Jurkat, Clone E6-1 (cell line): ENCODE measurements around the gene DGKB.
"Not testable (repeated sequence)": the region's sequence is repeated elsewhere in the genome, so short reads cannot be mapped to it uniquely, and the experiment has no call there.

ENCODE experiments used
- DNase-seq: peaks from one replicate; pipeline ENCODE4 v3.0.0-alpha.2; 2011; ENCODE audit warnings: low read depth, low spot score
- H3K4me3 ChIP-seq: 2 replicates; pipeline ENCODE4 v1.5.1; 2011; ENCODE audit warnings: mild to moderate bottlenecking, low read length, control low read depth, moderate library complexity

DGKB gene

DNA sequence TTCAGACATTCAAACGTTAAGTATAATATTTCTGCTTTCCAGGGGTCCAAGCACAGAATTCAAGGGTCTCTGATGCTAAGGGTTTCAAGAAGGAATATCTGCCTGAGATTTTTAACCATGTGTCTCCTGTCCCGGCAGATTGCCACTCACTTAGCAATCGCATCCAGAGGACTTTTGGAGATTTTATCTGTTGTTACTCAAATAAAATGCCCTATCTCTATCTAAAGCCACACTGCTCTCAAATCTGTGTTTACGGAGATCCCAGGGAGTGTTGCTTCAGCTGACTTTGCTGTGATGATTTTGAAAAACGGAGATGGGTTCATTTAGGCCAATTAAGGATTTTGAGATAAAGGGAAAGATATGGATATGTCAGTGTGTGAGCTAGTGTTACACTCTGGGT, 359.9 kb downstream of the DGKB start:
- DNase-seq: no peak
- no peak overlapping the region for H3K4me3 ChIP-seq

DNA sequence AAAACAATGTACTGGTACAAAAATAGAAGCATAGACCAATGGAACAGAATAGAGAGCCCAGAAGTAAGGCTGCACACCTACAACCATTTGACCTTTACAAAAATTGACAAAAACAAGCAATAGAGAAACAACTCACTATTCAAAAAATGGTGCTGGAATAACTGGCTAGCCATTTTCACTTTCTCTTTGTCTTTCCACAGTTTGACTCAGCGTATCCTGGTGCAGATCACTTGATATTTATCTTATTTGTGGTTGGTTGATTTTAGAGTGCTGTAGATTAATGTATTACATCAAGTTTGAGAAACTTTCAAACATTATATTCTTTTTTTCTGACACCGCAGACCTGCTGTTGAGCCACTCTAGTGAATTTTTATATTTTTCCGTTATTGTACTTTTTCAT, 381.4 kb downstream of the DGKB start:
- DNase-seq: no peak
- H3K4me3 ChIP-seq: no peak overlapping the region

GRCh38 chr7:14510268-14510667, 392.3 kb downstream of the DGKB start:
- no peak overlapping the region for H3K4me3 ChIP-seq
- DNase-seq: no peak

DNA sequence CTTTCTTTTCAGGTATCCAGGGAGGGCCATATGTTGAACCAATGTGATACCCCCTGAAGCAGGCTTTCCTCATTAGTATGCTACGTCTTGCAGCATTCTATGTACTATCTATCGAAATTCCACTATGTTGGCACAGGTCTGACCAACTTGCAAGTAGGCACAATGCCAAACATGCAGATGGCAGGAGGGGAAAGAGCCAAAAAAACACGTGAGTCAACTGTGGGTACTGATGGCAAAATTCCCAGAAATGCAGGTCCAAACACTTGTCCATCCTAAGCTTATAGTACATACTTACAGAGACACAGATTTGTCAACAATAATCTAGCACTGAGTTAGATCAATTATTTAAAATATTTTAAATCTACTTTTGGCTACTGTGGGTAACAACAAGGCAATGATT, 394.9 kb downstream of the DGKB start:
- no peak for DNase-seq
- no peak overlapping the region for H3K4me3 ChIP-seq

DNA sequence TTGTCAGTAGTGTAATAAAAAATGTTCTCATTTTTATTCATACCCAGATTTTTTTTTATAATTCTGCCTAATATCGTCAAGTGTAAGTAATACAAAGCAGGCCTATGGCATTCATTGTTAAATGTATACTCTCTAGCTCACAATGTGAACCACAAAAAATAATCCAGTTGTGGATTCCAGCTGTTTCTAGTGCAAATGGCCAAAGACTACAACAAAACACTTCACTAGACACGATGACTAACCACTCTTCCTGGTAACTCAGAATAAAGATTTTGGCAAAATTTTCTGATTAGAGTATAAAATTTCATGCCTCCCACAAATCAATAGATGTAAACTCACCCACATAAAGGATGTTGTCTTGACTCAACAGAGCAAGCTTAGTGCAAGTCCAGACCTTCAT, 396.6 kb downstream of the DGKB start:
- H3K4me3 ChIP-seq: no peak overlapping the region
- DNase-seq: no peak

DNA sequence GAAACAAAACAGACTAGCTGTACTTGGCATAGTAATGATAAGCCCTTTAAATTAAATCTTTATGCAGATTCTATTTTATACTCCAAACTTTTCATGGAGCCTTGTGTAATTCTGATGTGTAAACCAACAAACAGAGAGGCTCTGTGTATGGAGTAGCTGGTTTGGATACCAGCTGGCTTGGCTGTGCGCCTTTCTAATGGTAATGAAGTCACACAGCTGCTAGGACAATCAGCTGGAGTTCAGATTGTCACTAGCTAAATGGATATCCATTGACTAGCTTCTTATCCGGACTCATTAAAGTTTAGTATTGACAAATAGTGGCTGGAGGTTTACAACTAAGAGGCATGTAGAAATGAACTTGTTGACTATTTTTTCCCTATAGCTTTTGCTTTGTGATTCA, 398.4 kb downstream of the DGKB start:
- no peak for DNase-seq
- no peak overlapping the region for H3K4me3 ChIP-seq

DNA sequence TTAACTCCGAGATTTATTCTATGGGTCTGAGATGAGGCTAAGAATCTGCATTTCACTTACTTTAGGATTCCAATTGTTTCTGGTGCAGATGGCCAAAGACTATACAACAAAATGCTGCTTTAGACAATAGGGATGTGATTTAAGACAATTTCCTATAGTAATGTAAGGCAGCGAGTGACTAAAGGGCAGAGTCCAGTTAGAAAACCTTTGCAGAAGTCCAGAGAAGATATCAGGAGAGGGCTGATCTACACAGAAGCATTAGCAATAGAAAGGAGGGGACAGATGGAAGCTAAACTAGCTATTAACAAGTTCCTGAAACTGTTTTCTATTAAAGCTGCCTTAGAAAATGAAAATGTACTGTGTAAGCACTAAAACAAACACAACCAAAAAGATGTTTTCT, 398.9 kb downstream of the DGKB start:
- H3K4me3 ChIP-seq: no peak overlapping the region
- no peak for DNase-seq

DNA sequence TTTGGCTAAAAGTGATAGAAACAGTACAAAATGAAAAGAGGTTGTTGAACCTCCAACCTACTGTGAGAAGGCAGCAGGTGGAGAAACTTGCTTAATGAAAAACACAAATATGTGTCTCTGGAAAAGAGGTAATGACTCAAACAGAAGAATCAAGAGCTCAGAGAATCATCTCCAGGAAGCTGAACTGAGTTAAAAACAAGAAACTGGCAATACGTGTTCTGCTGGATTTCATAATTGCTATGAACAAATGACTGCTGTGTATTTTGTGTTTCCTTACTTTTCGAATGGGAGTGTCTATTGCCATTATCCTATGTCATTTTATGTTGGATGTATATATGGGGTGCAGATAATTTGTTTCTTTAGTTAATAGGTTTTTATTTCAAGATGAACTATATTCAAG, 401.1 kb downstream of the DGKB start:
- no peak for DNase-seq
- no peak overlapping the region for H3K4me3 ChIP-seq

- DNase-seq: no peak
- no peak overlapping the region for H3K4me3 ChIP-seq
Measured at GRCh38 chr7:14497390-14497789, 405.2 kb downstream of the DGKB start.

GRCh38 chr7:14495633-14496032, 406.9 kb downstream of the DGKB start:
- H3K4me3 ChIP-seq: no peak overlapping the region
- no peak for DNase-seq

DNA sequence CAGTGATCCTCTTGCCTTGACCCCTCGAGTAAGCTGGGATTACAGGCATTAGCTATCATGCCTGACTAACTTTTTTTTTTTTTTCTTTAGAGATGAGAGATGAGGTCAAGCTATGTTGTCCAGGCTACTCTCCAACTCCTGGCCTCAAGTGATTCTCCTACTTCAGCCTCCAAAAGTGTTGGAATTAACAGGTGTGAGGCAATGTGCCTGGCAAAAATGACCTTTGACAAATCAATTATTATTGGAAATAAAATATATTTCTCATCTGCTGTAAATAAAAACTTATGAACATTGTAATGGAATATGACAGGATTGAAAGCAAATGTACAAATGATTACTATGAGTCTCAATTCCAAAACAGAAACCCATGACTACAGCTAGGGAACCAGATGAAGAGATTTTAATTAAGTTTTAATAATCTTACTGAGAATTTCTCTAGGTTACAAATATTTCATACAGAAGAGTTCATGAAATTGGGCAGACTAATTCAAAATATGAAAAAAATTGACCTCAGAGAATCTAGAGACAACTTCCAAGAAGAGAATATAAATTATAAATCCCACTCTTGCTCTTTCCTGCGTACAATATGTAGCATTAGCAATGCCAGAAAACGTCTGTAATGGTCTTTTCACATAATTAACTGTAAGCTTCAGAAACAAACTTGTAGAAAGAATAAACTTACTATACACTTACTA, 414.7 kb downstream of the DGKB start:
- no peak overlapping the region for H3K4me3 ChIP-seq
- no peak for DNase-seq

- no peak overlapping the region for H3K4me3 ChIP-seq
- DNase-seq: no peak
Measured at GRCh38 chr7:14483663-14484062, 418.9 kb downstream of the DGKB start.

DNA sequence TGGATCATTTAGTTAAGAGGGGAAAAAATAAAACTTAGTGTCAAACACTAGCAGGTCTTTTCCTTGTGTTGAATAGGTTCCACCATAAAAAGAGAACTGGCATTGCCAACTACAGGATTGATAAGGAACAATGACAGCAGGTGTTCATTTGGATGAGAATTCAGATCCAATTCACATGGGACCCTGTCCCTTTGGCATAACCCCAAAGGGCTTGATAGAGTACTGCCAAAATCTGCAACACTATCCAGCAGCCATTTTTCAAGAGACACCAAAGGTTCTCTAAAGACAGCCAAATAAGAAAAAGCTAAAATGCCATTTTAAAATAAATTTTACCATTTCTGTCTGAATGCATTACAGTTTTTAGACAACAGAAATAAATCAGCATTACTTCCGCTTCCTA, 422.3 kb downstream of the DGKB start:
- no peak for DNase-seq

GRCh38 chr7:14478834-14479510, 423.6 kb downstream of the DGKB start:
- no peak overlapping the region for H3K4me3 ChIP-seq
- DNase-seq: no peak

More for the DNA sequence above, 422.3 kb downstream of the DGKB start:
- H3K4me3 ChIP-seq: no peak overlapping the region

DNA sequence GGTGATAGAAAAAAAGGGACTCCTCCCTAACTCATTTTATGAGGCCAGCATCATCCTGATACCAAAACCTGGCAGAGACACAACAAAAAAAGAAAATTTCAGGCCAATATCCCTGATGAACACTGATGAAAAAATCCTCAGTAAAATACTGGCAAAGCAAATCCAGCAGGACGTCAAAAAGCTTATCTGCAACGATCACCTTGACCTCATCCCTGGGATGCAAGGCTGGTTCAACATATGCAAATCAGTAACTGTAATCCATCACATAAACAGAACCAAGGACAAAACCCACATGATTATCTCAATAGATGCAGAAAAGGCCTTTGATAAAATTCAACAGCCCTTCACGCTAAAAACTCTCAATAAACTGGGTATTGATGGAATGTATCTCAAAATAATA, 440.8 kb downstream of the DGKB start:
- DNase-seq, H3K4me3 ChIP-seq: not testable (repeated sequence)

DNA sequence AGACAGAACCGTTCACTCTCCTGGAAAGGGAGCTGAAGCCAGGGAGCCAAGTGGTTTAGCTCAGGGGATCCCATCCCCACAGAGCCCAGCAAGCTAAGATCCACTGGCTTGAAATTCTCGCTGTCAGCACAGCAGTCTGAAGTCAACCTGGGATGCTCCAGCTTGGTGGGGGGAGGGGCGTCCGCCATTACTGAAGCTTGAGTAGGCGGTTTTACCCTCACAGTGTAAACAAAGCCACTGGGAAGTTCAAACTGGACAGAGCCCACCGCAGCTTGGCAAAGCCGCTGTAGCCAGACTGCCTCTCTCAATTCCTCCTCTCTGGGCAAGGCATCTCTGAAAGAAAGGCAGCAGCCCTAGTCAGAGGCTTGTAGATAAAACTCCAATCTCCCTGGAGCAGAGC, 443.7 kb downstream of the DGKB start:
- H3K4me3 ChIP-seq, DNase-seq: not testable (repeated sequence)

DNA sequence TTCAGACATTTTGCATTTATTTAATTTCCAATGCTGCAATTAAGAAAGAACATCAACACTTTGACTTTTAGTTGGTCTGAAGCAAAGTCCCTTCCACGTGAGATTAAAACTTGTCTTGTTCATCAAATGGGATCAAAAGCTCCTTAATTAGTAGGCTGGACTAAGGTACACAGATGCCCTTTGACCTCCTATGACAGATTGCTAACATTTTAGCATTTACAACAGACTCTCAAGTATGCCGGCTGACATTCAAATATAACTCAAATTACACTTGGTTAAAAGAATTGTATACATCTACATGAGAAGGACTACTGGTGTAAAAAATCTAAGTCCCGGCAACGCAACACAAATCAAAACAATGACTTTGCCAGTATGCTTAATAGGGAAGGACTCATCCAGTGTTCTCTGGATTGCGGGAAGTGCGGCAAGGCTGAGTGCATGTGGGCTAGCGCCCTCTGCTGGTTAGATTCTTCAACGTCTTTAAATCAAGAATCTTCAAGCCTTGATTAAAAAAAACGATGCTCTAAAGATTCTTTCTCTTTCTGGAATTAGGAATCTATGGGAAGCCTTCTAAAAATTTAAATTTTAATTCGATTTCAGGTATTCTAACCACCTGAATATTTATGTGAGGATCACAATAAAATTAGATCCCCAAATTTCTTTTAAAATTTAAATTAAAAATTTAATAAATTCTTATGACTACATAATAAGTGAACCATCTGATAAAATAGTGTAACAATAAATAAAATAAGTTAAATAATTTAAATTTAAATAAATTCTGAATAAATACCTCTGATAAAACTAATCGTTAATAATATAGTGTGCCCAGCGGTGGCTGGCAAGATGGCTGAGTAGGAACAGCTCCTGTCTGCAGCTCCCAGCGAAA, 444.7 kb downstream of the DGKB start:
- DNase-seq: peak; percentile 57
- no peak overlapping the region for H3K4me3 ChIP-seq

- no peak overlapping the region for H3K4me3 ChIP-seq
- DNase-seq: no peak
Measured at GRCh38 chr7:14449291-14449690, 453.3 kb downstream of the DGKB start.

- H3K4me3 ChIP-seq: no peak overlapping the region
- peak; percentile 57 for DNase-seq
Measured at GRCh38 chr7:14446829-14447228, 455.7 kb downstream of the DGKB start.

DNA sequence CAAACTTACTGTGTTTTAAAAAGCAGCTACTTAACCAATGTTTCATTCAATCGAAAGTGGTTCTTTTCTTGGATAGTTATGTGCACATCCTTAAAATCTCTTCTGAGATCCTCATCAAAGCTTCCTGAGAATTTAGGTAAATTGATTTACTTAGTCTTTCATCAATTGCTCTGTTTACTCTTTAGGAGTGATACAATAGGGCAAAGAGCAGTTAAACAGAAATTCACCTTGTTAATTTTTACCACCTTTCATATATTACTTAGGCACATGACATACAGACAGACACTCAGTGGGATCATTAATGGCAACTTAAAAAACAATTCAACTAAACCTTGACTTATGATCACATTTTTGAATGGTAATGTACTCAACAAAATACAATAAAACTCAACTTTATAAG, 456.3 kb downstream of the DGKB start:
- no peak for DNase-seq
- no peak overlapping the region for H3K4me3 ChIP-seq
